DND-41 (cell line): ENCODE data around the gene SLC26A6.

ENCODE experiments used
- ATAC-seq: fragments of 200-7000 bp; cut with Tn5 transposase; 3 replicates; pipeline ENCODE4 v1.9.1; 2021; ENCODE audit warnings: low read depth; ENCODE audit not compliant: insufficient read depth
- DNase-seq: peaks from one replicate; pipeline ENCODE4 v3.0.0-alpha.2; 2020
- H2AFZ ChIP-seq: 2 replicates; pipeline ENCODE4 v1.6.0; 2012; ENCODE audit warnings: low read depth, low read length
- H3K27ac ChIP-seq: 2 replicates; pipeline ENCODE4 v1.5.1; 2012; ENCODE audit warnings: low read length, inconsistent platforms
- H3K27me3 ChIP-seq: fragments of 200-600 bp; sonication (generic); 2 replicates; pipeline ENCODE4 v1.6.0; 2012; ENCODE audit warnings: low read length, mild to moderate bottlenecking, inconsistent platforms; ENCODE audit not compliant: insufficient read depth, poor library complexity
- H3K36me3 ChIP-seq: 2 replicates; pipeline ENCODE4 v1.5.1; 2012; ENCODE audit warnings: low read length, inconsistent platforms; ENCODE audit not compliant: insufficient read depth
- H3K4me1 ChIP-seq: 2 replicates; pipeline ENCODE4 v1.5.1; 2012; ENCODE audit warnings: mild to moderate bottlenecking, low read length; ENCODE audit not compliant: insufficient read depth
- H3K4me2 ChIP-seq: 2 replicates; pipeline ENCODE4 v1.6.0; 2012; ENCODE audit warnings: mild to moderate bottlenecking, moderate library complexity, low read length, inconsistent platforms; ENCODE audit not compliant: insufficient read depth
- H3K4me3 ChIP-seq, 2 experiments: fragments of 200-600 bp in 1 of 2; shearing (Covaris generic) in 1 of 2; 2 replicates each; pipeline ENCODE4 v1.5.1; 2012 to 2016; ENCODE audit warnings: inconsistent platforms in 2 of 2, low read length in 2 of 2, mild to moderate bottlenecking in 2 of 2, low read depth in 1 of 2, moderate library complexity in 1 of 2
- H3K79me2 ChIP-seq: 2 replicates; pipeline ENCODE4 v1.6.0; 2012; ENCODE audit warnings: low read length, inconsistent platforms; ENCODE audit not compliant: insufficient read depth
- H3K9ac ChIP-seq: 2 replicates; pipeline ENCODE4 v1.6.0; 2012; ENCODE audit warnings: low read depth, mild to moderate bottlenecking, inconsistent platforms, low read length, moderate library complexity
- H3K9me3 ChIP-seq: 2 replicates; pipeline ENCODE4 v1.5.1; 2012; ENCODE audit warnings: low read length, moderate library complexity, mild to moderate bottlenecking, inconsistent platforms; ENCODE audit not compliant: insufficient read depth, severe bottlenecking
- H4K20me1 ChIP-seq: 2 replicates; pipeline ENCODE4 v1.6.0; 2012; ENCODE audit warnings: low read length; ENCODE audit not compliant: insufficient read depth
- CTCF ChIP-seq: IDR thresholded peaks from 2 replicates; pipeline ENCODE4 v1.5.1; 2012; ENCODE audit warnings: borderline replicate concordance, low read length, moderate library complexity, mild to moderate bottlenecking; ENCODE audit not compliant: poor library complexity, severe bottlenecking; ENCODE audit errors: extremely low read depth
- EZH2 ChIP-seq: IDR thresholded peaks from 3 replicates; pipeline ENCODE4 v1.6.1; 2012; ENCODE audit warnings: borderline replicate concordance, low read depth, mild to moderate bottlenecking, moderate library complexity, low read length, inconsistent platforms; ENCODE audit not compliant: severe bottlenecking

SLC26A6 gene

GRCh38 chr3:48598323-48599076 is 36.8 kb downstream of the SLC26A6 start:
- H3K79me2 ChIP-seq = no peaks in the 10 kb centered on the region
- no peak overlapping the region for H3K4me3 ChIP-seq
- no peaks in the 10 kb centered on the region for H3K4me1 ChIP-seq
- no peaks in the 10 kb centered on the region for H3K27me3 ChIP-seq
- no peak overlapping the region for H3K27ac ChIP-seq
- no peak overlapping the region for H3K4me2 ChIP-seq
- DNase-seq = no peak
- H3K9ac ChIP-seq = no peak overlapping the region
- ATAC-seq = no peak
- H3K9me3 ChIP-seq = no peaks in the 10 kb centered on the region
- no peak for TF ChIP-seq EZH2
- TF ChIP-seq CTCF = no peak
- H3K36me3 ChIP-seq = peaks cover 57% of the 10 kb centered on the region
- H4K20me1 ChIP-seq = peaks cover 20% of the 10 kb centered on the region
- H2AFZ ChIP-seq = no peak overlapping the region

- no peak overlapping the region for H3K4me3 ChIP-seq
- no peak overlapping the region for H3K9ac ChIP-seq
- H3K4me1 ChIP-seq = no peaks in the 10 kb centered on the region
- H3K9me3 ChIP-seq = no peaks in the 10 kb centered on the region
- H3K27me3 ChIP-seq = no peaks in the 10 kb centered on the region
- no peak overlapping the region for H2AFZ ChIP-seq
- DNase-seq = no peak
- no peak overlapping the region for H3K27ac ChIP-seq
- TF ChIP-seq CTCF (no peak), EZH2 (no peak)
- no peaks in the 10 kb centered on the region for H3K79me2 ChIP-seq
- H3K36me3 ChIP-seq = peaks cover 46% of the 10 kb centered on the region
- H4K20me1 ChIP-seq = peaks cover 20% of the 10 kb centered on the region
- H3K4me2 ChIP-seq = no peak overlapping the region
- ATAC-seq = 0 out of 3 replicates have a peak, but pooled peaks have one; percentile 10
Observed at GRCh38 chr3:48597408-48597800, 37.9 kb downstream of the SLC26A6 start.

- DNase-seq (no peak), ATAC-seq (peak; percentile 25; the same call in 1 of the 3 replicates)
- Histone ChIP-seq H3K79me2 (no peaks in the 10 kb centered on the region), H3K4me2 (no peak overlapping the region), H3K36me3 (peaks cover 43% of the 10 kb centered on the region), H3K9ac (no peak overlapping the region), H3K27ac (no peak overlapping the region), H3K9me3 (no peaks in the 10 kb centered on the region), H3K27me3 (no peaks in the 10 kb centered on the region), H3K4me1 (no peaks in the 10 kb centered on the region), H3K4me3 (no peak overlapping the region), H2AFZ (no peak overlapping the region), H4K20me1 (peaks cover 20% of the 10 kb centered on the region)
- no peak for TF ChIP-seq EZH2
- TF ChIP-seq CTCF = no peak
Observed at GRCh38 chr3:48596676-48597407, 38.4 kb downstream of the SLC26A6 start.
